CD4-positive, alpha-beta memory T cell (primary cell): Measurements from ENCODE around the gene ORC5. TPM values are rescaled to one million over a fixed set of nuclear protein-coding genes. Genes with fewer than 3 reads are reported as not detected.
"Not testable (repeated sequence)": the region's sequence is repeated elsewhere in the genome, so short reads cannot be mapped to it uniquely, and the experiment has no call there.

Source experiments
- CTCF ChIA-PET: fragments of 350-600 bp; sonication (Branson Sonifier 250); formaldehyde crosslinking; loops from one replicate; lab custom pipeline; 2021; ENCODE audit warnings: inconsistent platforms; ENCODE audit not compliant: partially characterized antibody; lab: Charles Lee
- POLR2A ChIA-PET: fragments of 350-600 bp; sonication (Branson Sonifier 250); formaldehyde crosslinking; loops from one replicate; lab custom pipeline; 2021; ENCODE audit not compliant: partially characterized antibody; lab: Charles Lee
- DNase-seq, 5 donors: peaks; one replicate each; pipeline versions ENCODE4 v3.0.0 to v3.0.0-alpha.2; 2020 to 2022; ENCODE audit warnings: mixed read lengths in 1 of 5
- H3K27ac ChIP-seq: one replicate; pipeline ENCODE4 v1.7.0; 2013; ENCODE audit warnings: low read depth, low read length
- H3K27me3 ChIP-seq: 2 replicates; pipeline ENCODE4 v1.7.0; 2013; ENCODE audit warnings: mild to moderate bottlenecking, low read length, moderate library complexity; ENCODE audit not compliant: insufficient read depth
- H3K36me3 ChIP-seq: 2 replicates; pipeline ENCODE4 v1.7.0; 2013; ENCODE audit warnings: mild to moderate bottlenecking, low read length, moderate library complexity; ENCODE audit not compliant: insufficient read depth
- H3K4me1 ChIP-seq: 2 replicates; pipeline ENCODE4 v1.7.0; 2013; ENCODE audit warnings: mild to moderate bottlenecking, low read length, moderate library complexity; ENCODE audit not compliant: insufficient read depth
- H3K4me3 ChIP-seq, 2 donors: one replicate each; pipeline ENCODE4 v1.7.0; 2013; ENCODE audit warnings: low read length in 2 of 2, mild to moderate bottlenecking in 1 of 2
- H3K9me3 ChIP-seq, 2 donors: one replicate each; pipeline ENCODE4 v1.7.0; 2013; ENCODE audit warnings: low read length in 2 of 2, control low read depth in 1 of 2; ENCODE audit not compliant: control insufficient read depth in 1 of 2
- H3K27ac Mint-ChIP-seq, 7 donors: one replicate each; pipeline ENCODE4 v1.8.0; 2020 to 2021; ENCODE audit warnings: mixed read lengths in 7 of 7, mild to moderate bottlenecking in 6 of 7, inconsistent platforms in 3 of 7, moderate library complexity in 3 of 7
- H3K27me3 Mint-ChIP-seq, 2 donors: one replicate each; pipeline ENCODE4 v1.8.0; 2020 to 2021; ENCODE audit warnings: mixed read lengths in 2 of 2
- H3K36me3 Mint-ChIP-seq, 2 donors: one replicate each; pipeline ENCODE4 v1.8.0; 2020 to 2021; ENCODE audit warnings: mixed read lengths in 2 of 2, inconsistent platforms in 1 of 2, mild to moderate bottlenecking in 1 of 2
- H3K4me1 Mint-ChIP-seq, 4 donors: one replicate each; pipeline ENCODE4 v1.8.0; 2020 to 2021; ENCODE audit warnings: mixed read lengths in 4 of 4, mild to moderate bottlenecking in 1 of 4
- H3K4me3 Mint-ChIP-seq, 8 donors: one replicate each; pipeline ENCODE4 v1.8.0; 2020 to 2021; ENCODE audit warnings: mixed read lengths in 8 of 8, mild to moderate bottlenecking in 7 of 8, moderate library complexity in 6 of 8, inconsistent platforms in 3 of 8
- H3K9me3 Mint-ChIP-seq, 8 donors: one replicate each; pipeline ENCODE4 v1.8.0; 2020 to 2021; ENCODE audit warnings: mixed read lengths in 8 of 8, mild to moderate bottlenecking in 5 of 8, inconsistent platforms in 3 of 8, moderate library complexity in 1 of 8
- intact Hi-C: fragments of 100-400 bp; cut with micrococcal nuclease; formaldehyde crosslinking; loops from one replicate; pipeline ENCODE4 v1.15.1; 2023
- polyA plus RNA-seq, 2 donors: library from polyadenylated mRNA; unstranded; fragments of 300-500 nt; fragmentation: Illumina TruSeq; gene quantifications; one replicate each; pipeline ENCODE4 v1.2.3, GENCODE V29; 2021
- total RNA-seq, 2 experiments: library from RNA; stranded (reverse); gene quantifications; one replicate each; pipeline ENCODE4 v1.2.3, GENCODE V29; 2021

The ORC5 gene
- total and polyA plus RNA-seq, 4 experiments from 2014 or later: 19.0 to 31.2 (median 27.4) TPM

- peaks cover 18 to 26% (median 23%) of the 10 kb centered on the region in 4 donors for H3K4me1 Mint-ChIP-seq
- POLR2A ChIA-PET: no interaction called here
- Histone ChIP-seq H3K27ac (no peak overlapping the region), H3K4me3 (no peak overlapping the region), H3K36me3 (peaks cover 51% of the 10 kb centered on the region), H3K27me3 (no peaks in the 10 kb centered on the region), H3K9me3 (no peaks in the 10 kb centered on the region), H3K4me1 (peaks cover 7% of the 10 kb centered on the region)
- peaks cover 0 to 2% (median 0%) of the 10 kb centered on the region in 8 donors for H3K9me3 Mint-ChIP-seq
- no peak for DNase-seq
- intact Hi-C loops: no loop called here
- H3K27me3 Mint-ChIP-seq: no peaks in the 10 kb centered on the region
- no peak overlapping the region for H3K27ac Mint-ChIP-seq
- CTCF ChIA-PET: no interaction called here
- H3K36me3 Mint-ChIP-seq: peaks cover 80 to 82% of the 10 kb centered on the region in 2 donors
- no peak overlapping the region for H3K4me3 Mint-ChIP-seq
Measured at GRCh38 chr7:104198673-104199278, 9.0 kb downstream of the ORC5 start.

DNA sequence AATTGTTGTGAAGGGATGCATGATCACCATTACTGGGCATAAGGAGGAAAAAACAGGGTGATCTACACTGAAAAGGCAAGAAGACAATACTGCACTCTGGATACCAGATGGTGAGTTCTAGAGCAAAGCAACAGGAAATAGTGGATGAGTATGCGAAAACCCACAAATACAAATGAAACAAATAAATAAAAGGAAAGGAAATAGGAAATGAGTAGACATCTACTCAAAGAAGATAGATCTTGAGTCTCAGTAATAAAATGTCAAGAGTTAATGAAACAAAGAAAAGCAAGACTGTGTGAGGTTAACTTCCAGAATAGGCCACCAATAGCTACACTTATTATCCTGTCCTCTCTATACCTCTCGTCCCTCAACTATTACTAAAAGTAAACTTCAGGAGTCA, 11.7 kb downstream of the ORC5 start:
- Mint-ChIP-seq H3K4me3 (peak overlapping the region in 5 of 8 donors; percentile 2 to 69 (median 18)), H3K36me3 (peaks cover 81 to 82% of the 10 kb centered on the region in 2 donors), H3K9me3 (peaks cover 2 to 14% (median 6%) of the 10 kb centered on the region in 8 donors), H3K27me3 (no peaks in the 10 kb centered on the region), H3K27ac (peak overlapping the region in 5 of 7 donors; percentile 1 to 76 (median 49)), H3K4me1 (peaks cover 9 to 17% (median 16%) of the 10 kb centered on the region in 4 donors)
- intact Hi-C loops: no loop called here
- ChIA-PET POLR2A (no interaction called here), CTCF (no interaction called here)
- no peak overlapping the region for H3K4me3 ChIP-seq
- H3K4me1 ChIP-seq: peaks cover 7% of the 10 kb centered on the region
- H3K9me3 ChIP-seq: no peaks in the 10 kb centered on the region
- H3K27ac ChIP-seq: no peak overlapping the region
- no peak for DNase-seq
- peaks cover 37% of the 10 kb centered on the region for H3K36me3 ChIP-seq
- H3K27me3 ChIP-seq: no peaks in the 10 kb centered on the region

DNA sequence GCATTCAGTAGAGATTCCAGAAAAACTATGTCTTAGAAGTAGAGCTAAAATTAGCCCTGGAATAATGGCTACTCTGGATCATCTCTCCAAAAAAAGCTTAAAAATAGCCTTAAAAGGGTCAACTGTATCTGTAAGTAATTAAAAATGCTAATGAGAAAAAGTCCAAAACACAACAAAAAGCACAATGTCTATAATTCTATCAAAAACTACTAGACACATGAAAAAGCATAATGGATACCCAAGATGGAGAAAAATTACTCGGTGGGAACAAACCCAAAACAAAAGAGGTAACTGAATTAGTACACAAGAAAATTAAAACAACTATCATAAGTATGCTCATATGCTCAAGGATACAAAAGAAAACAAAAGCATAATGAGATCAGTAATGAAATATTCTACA, 15.4 kb downstream of the ORC5 start:
- no peak overlapping the region for H3K27ac Mint-ChIP-seq
- Histone ChIP-seq H3K36me3 (peaks cover 26% of the 10 kb centered on the region), H3K9me3 (no peaks in the 10 kb centered on the region), H3K4me3 (no peak overlapping the region), H3K27me3 (no peaks in the 10 kb centered on the region), H3K4me1 (peaks cover 7% of the 10 kb centered on the region), H3K27ac (no peak overlapping the region)
- POLR2A ChIA-PET: no interaction called here
- peaks cover 8 to 16% (median 11%) of the 10 kb centered on the region in 4 donors for H3K4me1 Mint-ChIP-seq
- peaks cover 2 to 14% (median 5%) of the 10 kb centered on the region in 8 donors for H3K9me3 Mint-ChIP-seq
- peaks cover 72 to 83% of the 10 kb centered on the region in 2 donors for H3K36me3 Mint-ChIP-seq
- no peak overlapping the region for H3K4me3 Mint-ChIP-seq
- intact Hi-C loops: no loop called here
- DNase-seq: no peak
- H3K27me3 Mint-ChIP-seq: no peaks in the 10 kb centered on the region
- CTCF ChIA-PET: no interaction called here

GRCh38 chr7:104185346-104185745, 22.5 kb downstream of the ORC5 start:
- Mint-ChIP-seq H3K9me3 (no peaks in the 10 kb centered on the region), H3K4me3 (no peak overlapping the region), H3K36me3 (peaks cover 65 to 66% of the 10 kb centered on the region in 2 donors), H3K27ac (no peak overlapping the region), H3K27me3 (no peaks in the 10 kb centered on the region), H3K4me1 (peaks cover 0 to 3% (median 0%) of the 10 kb centered on the region in 4 donors)
- no peak overlapping the region for H3K4me3 ChIP-seq
- DNase-seq: no peak
- CTCF ChIA-PET: no interaction called here
- POLR2A ChIA-PET: no interaction called here
- H3K4me1 ChIP-seq: no peaks in the 10 kb centered on the region
- intact Hi-C loops: no loop called here
- no peaks in the 10 kb centered on the region for H3K27me3 ChIP-seq
- no peak overlapping the region for H3K27ac ChIP-seq
- peaks cover 32% of the 10 kb centered on the region for H3K36me3 ChIP-seq
- no peaks in the 10 kb centered on the region for H3K9me3 ChIP-seq

GRCh38 chr7:104179178-104179577, 28.6 kb downstream of the ORC5 start:
- H3K27ac ChIP-seq: no peak overlapping the region
- H3K4me1 ChIP-seq: no peaks in the 10 kb centered on the region
- Mint-ChIP-seq H3K27ac (no peak overlapping the region), H3K4me1 (peaks cover 0 to 1% (median 0%) of the 10 kb centered on the region in 4 donors), H3K9me3 (peaks cover 0 to 8% (median 0%) of the 10 kb centered on the region in 8 donors), H3K4me3 (no peak overlapping the region), H3K27me3 (no peaks in the 10 kb centered on the region), H3K36me3 (peaks cover 61% of the 10 kb centered on the region in 2 donors)
- H3K36me3 ChIP-seq: peaks cover 20% of the 10 kb centered on the region
- intact Hi-C loops: no loop called here
- H3K27me3 ChIP-seq: no peaks in the 10 kb centered on the region
- H3K9me3 ChIP-seq: no peaks in the 10 kb centered on the region
- POLR2A ChIA-PET: no interaction called here
- H3K4me3 ChIP-seq: no peak overlapping the region
- no peak for DNase-seq
- CTCF ChIA-PET: no interaction called here

DNA sequence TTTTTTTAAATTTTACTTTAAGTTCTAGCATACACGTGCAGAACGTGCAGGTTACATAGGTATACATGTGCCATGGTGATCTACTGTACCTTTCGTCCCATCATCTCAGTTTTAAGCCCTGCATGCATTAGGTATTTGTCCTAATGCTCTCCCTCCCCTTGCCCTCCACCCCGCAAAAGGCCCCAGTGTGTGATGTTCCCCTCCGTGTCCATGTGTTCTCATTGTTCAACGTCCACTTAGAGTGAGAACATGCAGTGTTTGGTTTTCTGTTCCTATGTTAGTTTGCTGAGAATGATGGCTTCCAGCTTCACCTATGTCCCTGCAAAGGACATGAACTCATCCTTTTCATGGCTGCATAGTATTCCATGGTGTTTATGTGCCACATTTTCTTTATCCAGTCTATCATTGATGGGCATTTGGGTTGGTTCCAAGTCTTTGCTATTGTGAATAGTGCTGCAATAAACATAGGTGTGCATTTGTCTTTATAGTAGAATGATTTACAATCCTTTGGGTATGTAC, 30.2 kb downstream of the ORC5 start:
- H3K9me3 ChIP-seq, H3K9me3 Mint-ChIP-seq, intact Hi-C loops, H3K27me3 ChIP-seq, H3K27me3 Mint-ChIP-seq, POLR2A ChIA-PET, H3K4me1 ChIP-seq, DNase-seq, H3K4me3 ChIP-seq, H3K27ac ChIP-seq, H3K4me3 Mint-ChIP-seq, H3K36me3 ChIP-seq, CTCF ChIA-PET, H3K4me1 Mint-ChIP-seq: not testable (repeated sequence)
- Mint-ChIP-seq H3K36me3 (peaks cover 54% of the 10 kb centered on the region in 2 donors), H3K27ac (peak overlapping the region in 1 of 7 donors; percentile 55)

DNA sequence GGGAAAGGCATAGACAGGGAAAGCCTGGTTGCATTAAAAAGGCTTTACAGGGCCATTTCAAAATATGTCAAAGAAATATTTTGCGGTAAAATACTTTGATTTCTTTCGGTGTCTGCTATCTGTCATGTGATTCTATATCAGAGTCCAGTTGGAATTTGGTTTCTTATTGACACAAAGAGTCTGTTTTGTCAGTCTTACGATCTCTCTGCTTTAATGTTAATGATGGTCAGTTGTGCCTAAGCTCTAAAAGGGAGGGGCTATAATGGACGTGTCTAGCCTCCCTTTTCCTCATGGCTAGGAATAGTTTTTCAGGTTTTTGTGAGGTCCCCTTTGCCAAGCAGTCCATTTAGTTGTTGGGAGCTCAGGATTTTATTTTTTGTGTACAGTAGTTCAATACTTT, 31.5 kb downstream of the ORC5 start:
- Mint-ChIP-seq H3K27ac (peak overlapping the region in 1 of 7 donors; percentile 83), H3K27me3 (no peaks in the 10 kb centered on the region), H3K36me3 (peaks cover 51 to 54% of the 10 kb centered on the region in 2 donors), H3K4me1 (peaks cover 0 to 3% (median under 1%) of the 10 kb centered on the region in 4 donors), H3K4me3 (no peak overlapping the region), H3K9me3 (peaks cover 0 to 8% (median 0%) of the 10 kb centered on the region in 8 donors)
- POLR2A ChIA-PET: no interaction called here
- Histone ChIP-seq H3K36me3 (no peaks in the 10 kb centered on the region), H3K27ac (no peak overlapping the region), H3K4me1 (no peaks in the 10 kb centered on the region), H3K4me3 (no peak overlapping the region), H3K27me3 (no peaks in the 10 kb centered on the region), H3K9me3 (no peaks in the 10 kb centered on the region)
- intact Hi-C loops: no loop called here
- CTCF ChIA-PET: no interaction called here
- no peak for DNase-seq
